GM12878 (cell line): ENCODE results near the gene RAP1GAP2. TPM values are rescaled to one million over a fixed set of nuclear protein-coding genes. Genes with fewer than 3 reads are reported as not detected.

Experiments used
- ATAC-seq: fragments of 200-7000 bp; cut with Tn5 transposase; 3 replicates; pipeline ENCODE4 v1.9.1; 2020; ENCODE audit warnings: mild to moderate bottlenecking, moderate library complexity
- BruUV-seq: library from RNA; stranded (reverse); fragments of 400-500 nt; replicated peaks from 2 replicates; lab custom pipeline; 2021; lab: Mats Ljungman, UMichigan
- CTCF ChIA-PET: fragments of 300-600 bp; sonication (Branson Sonifier 250); formaldehyde crosslinking; extraction: SDS; loops from one replicate; lab custom pipeline; 2021; ENCODE audit warnings: inconsistent platforms; lab: Yijun Ruan, JAX
- POLR2A ChIA-PET: fragments of 350-600 bp; formaldehyde crosslinking; extraction: SDS; loops from one replicate; lab custom pipeline; 2021; ENCODE audit warnings: inconsistent platforms; lab: Charles Lee
- RAD21 ChIA-PET: fragments of 300-600 bp; sonication (Branson Sonifier 250); formaldehyde crosslinking; loops from one replicate; lab custom pipeline; 2023; ENCODE audit warnings: antibody characterized with exemption; ENCODE audit not compliant: unreplicated experiment; lab: Charles Lee
- SMC1A ChIA-PET: fragments of 300-600 bp; sonication (Branson Sonifier 250); formaldehyde crosslinking; loops from one replicate; lab custom pipeline; 2023; ENCODE audit not compliant: unreplicated experiment, uncharacterized antibody; lab: Charles Lee
- DNase-seq: peaks from one replicate; pipeline ENCODE4 v3.0.0-alpha.2; 2011; ENCODE audit warnings: low read depth, low spot score
- FAIRE-seq: peaks from 3 replicates; lab custom pipeline; 2011; peaks lifted over from hg19 to GRCh38; lab: Jason Lieb, UNC
- H2AFZ ChIP-seq: 2 replicates; pipeline ENCODE4 v1.6.0; 2011; ENCODE audit warnings: low read depth, low read length, control low read depth; ENCODE audit not compliant: control insufficient read depth
- H3K27ac ChIP-seq: 2 replicates; pipeline ENCODE4 v1.5.1; 2011; ENCODE audit warnings: control low read depth; ENCODE audit not compliant: control insufficient read depth, insufficient read depth
- H3K27me3 ChIP-seq, 2 experiments: replicated peaks in 1 of 2; 2 replicates each; pipeline versions ENCODE4 v1.6.0 to v1.6.1; 2011; ENCODE audit warnings: low read length in 1 of 2; ENCODE audit not compliant: control insufficient read depth in 2 of 2, insufficient read depth in 2 of 2
- H3K36me3 ChIP-seq, 2 experiments: 2 replicates each; pipeline ENCODE4 v1.5.1; 2011; ENCODE audit warnings: low read length in 1 of 2; ENCODE audit not compliant: control insufficient read depth in 2 of 2, insufficient read depth in 2 of 2
- H3K4me1 ChIP-seq: 2 replicates; pipeline ENCODE4 v1.6.1; 2011; ENCODE audit warnings: mild to moderate bottlenecking, low read length, moderate library complexity, mixed read lengths; ENCODE audit not compliant: control insufficient read depth, insufficient read depth
- H3K4me2 ChIP-seq: 2 replicates; pipeline ENCODE4 v1.6.0; 2011; ENCODE audit warnings: control low read depth; ENCODE audit not compliant: control insufficient read depth, insufficient read depth
- H3K4me3 ChIP-seq: fragments of 200-600 bp; sonication (generic); 2 replicates; pipeline ENCODE4 v1.5.1; 2016
- H3K79me2 ChIP-seq: 2 replicates; pipeline ENCODE4 v1.6.0; 2011; ENCODE audit warnings: low read length; ENCODE audit not compliant: control insufficient read depth, insufficient read depth
- H3K9ac ChIP-seq: 2 replicates; pipeline ENCODE4 v1.8.0; 2011; ENCODE audit warnings: low read length, control low read depth, mixed read lengths; ENCODE audit not compliant: control insufficient read depth, insufficient read depth
- H3K9me3 ChIP-seq: replicated peaks from 3 replicates; pipeline ENCODE4 v1.5.1; 2011; ENCODE audit warnings: mild to moderate bottlenecking, low read length; ENCODE audit not compliant: control insufficient read depth, insufficient read depth
- H4K20me1 ChIP-seq: 2 replicates; pipeline ENCODE4 v1.6.0; 2011; ENCODE audit not compliant: control insufficient read depth, insufficient read depth
- MLLT1 ChIP-seq: fragments of 450-650 bp; IDR thresholded peaks from 2 replicates; pipeline ENCODE4 v1.6.1; 2016; ENCODE audit warnings: mild to moderate bottlenecking
- MXI1 ChIP-seq: fragments of 150-350 bp; IDR thresholded peaks from 2 replicates; pipeline ENCODE4 v1.6.1; 2011; ENCODE audit warnings: low read depth, mild to moderate bottlenecking, inconsistent platforms, low read length, improper control_type of control experiment
- MYB ChIP-seq: fragments of 150-350 bp; IDR thresholded peaks from 2 replicates; pipeline ENCODE4 v1.6.1; 2014; ENCODE audit warnings: mild to moderate bottlenecking, low read depth, low read length, borderline replicate concordance
- NR2C1 ChIP-seq: fragments of 450-650 bp; IDR thresholded peaks from 2 replicates; pipeline ENCODE4 v1.6.1; 2017; ENCODE audit warnings: antibody characterized with exemption, mild to moderate bottlenecking, moderate library complexity
- PAX5 ChIP-seq: IDR thresholded peaks from 2 replicates; pipeline ENCODE4 v1.6.1; 2011; ENCODE audit warnings: low read depth, low read length, borderline replicate concordance
- RB1 ChIP-seq: fragments of 450-650 bp; formaldehyde crosslinking; IDR thresholded peaks from 2 replicates; pipeline ENCODE4 v1.6.1; 2017; ENCODE audit warnings: mild to moderate bottlenecking, borderline replicate concordance
- RUNX3 ChIP-seq: IDR thresholded peaks from 2 replicates; pipeline ENCODE4 v1.6.1; 2012; ENCODE audit warnings: low read length, inconsistent platforms
- SIX5 ChIP-seq: IDR thresholded peaks from 2 replicates; pipeline ENCODE4 v1.6.1; 2011; ENCODE audit warnings: mild to moderate bottlenecking, low read depth, low read length, moderate library complexity; ENCODE audit not compliant: severe bottlenecking
- SP1 ChIP-seq: IDR thresholded peaks from one replicate; pipeline ENCODE4 v1.6.1; 2011; ENCODE audit warnings: low read depth, low read length
- SRF ChIP-seq, 2 experiments: IDR thresholded peaks; 2 replicates each; pipeline ENCODE4 v1.6.1; 2011; ENCODE audit warnings: low read depth in 2 of 2, low read length in 2 of 2, mild to moderate bottlenecking in 1 of 2, moderate library complexity in 1 of 2
- SUPT20H ChIP-seq: IDR thresholded peaks from 2 replicates; pipeline ENCODE4 v1.6.1; 2011; ENCODE audit warnings: low read depth, mild to moderate bottlenecking, low read length, moderate library complexity, borderline replicate concordance; ENCODE audit not compliant: control insufficient read depth
- TAF1 ChIP-seq: IDR thresholded peaks from 2 replicates; pipeline ENCODE4 v1.6.1; 2011; ENCODE audit warnings: mild to moderate bottlenecking, low read depth, low read length, borderline replicate concordance
- TARDBP ChIP-seq: IDR thresholded peaks from 2 replicates; pipeline ENCODE4 v1.6.1; 2016; ENCODE audit warnings: borderline replicate concordance
- YY1 ChIP-seq: IDR thresholded peaks from 2 replicates; pipeline ENCODE4 v1.6.1; 2011; ENCODE audit warnings: low read depth, mild to moderate bottlenecking, low read length
- WGBS: methylation state at CpG from one replicate; pipeline ENCODE4 v1.1.6; 2016; ENCODE audit warnings: low lambda C conversion rate; ENCODE audit not compliant: insufficient replicate concordance, insufficient coverage; ENCODE audit errors: missing lambda C conversion rate; 5-methylcytosine and 5-hydroxymethylcytosine counted together
- in situ Hi-C: fragments of 300-500 bp; cut with MboI; formaldehyde crosslinking; loops from 9 replicates; pipeline ENCODE4 v1.14.3; 2018; ENCODE audit warnings: mixed read lengths
- intact Hi-C: fragments of 100-400 bp; cut with micrococcal nuclease; formaldehyde crosslinking; loops from one replicate; pipeline ENCODE4 v1.14.2; 2022; ENCODE audit not compliant: unreplicated experiment
- polyA plus RNA-seq, 11 experiments: library from polyadenylated mRNA; depleted of rRNA in 4 of 11; unstranded in 6 of 11; stranded (reverse) in 5 of 11; fragments of >200 nt; fragmentation: Nextera tagmentation in 4 of 11; fragmentation: Illumina TruSeq in 1 of 11; extraction: Ambion mirVana in 4 of 11; extraction: Trizol in 1 of 11; gene quantifications; 1 replicate in 1 of 11; 2 replicates in 10 of 11; pipeline versions ENCODE4 v1.2.1 to v1.2.3, GENCODE V29; 2011 to 2016; ENCODE audit warnings: inconsistent platforms in 2 of 11, missing spikeins in 2 of 11, low read depth in 1 of 11
- total RNA-seq, 4 experiments: library from RNA; depleted of rRNA in 3 of 4; stranded (reverse); fragments of >200 nt in 3 of 4; fragmentation: Illumina TruSeq in 1 of 4; extraction: Trizol in 1 of 4; gene quantifications; 2 replicates each; pipeline versions ENCODE4 v1.2.1 to v1.2.3, GENCODE V29; 2013 to 2021
- TF ChIP-seq, protein P1 (sequence below): fragments of 450-650 bp; IDR thresholded peaks from 2 replicates; pipeline ENCODE4 v1.6.1; 2017; ENCODE audit warnings: mild to moderate bottlenecking

The RAP1GAP2 gene
- total and polyA plus RNA-seq, 10 of the 15 experiments (the other 5 are each of a cell fraction or from before 2014, with no cell fraction given): 0.03 to 0.95 (median 0.49) TPM; not detected in 2

- Histone ChIP-seq H3K9me3 (no peaks in the 10 kb centered on the region), H3K4me1 (no peaks in the 10 kb centered on the region), H3K79me2 (no peaks in the 10 kb centered on the region), H2AFZ (no peak overlapping the region), H4K20me1 (no peaks in the 10 kb centered on the region), H3K27me3 (no peaks in the 10 kb centered on the region), H3K27ac (no peak overlapping the region), H3K36me3 (no peaks in the 10 kb centered on the region), H3K9ac (no peak overlapping the region), H3K4me3 (no peak overlapping the region), H3K4me2 (no peak overlapping the region)
- no peak for DNase-seq
- intact Hi-C loops (no loop called here), in situ Hi-C loops (no loop called here)
- TF ChIP-seq TAF1 (no peak), RUNX3 (no peak), NR2C1 (no peak), PAX5 (no peak), MYB (no peak), MXI1 (no peak), SP1 (no peak), YY1 (no peak), SUPT20H (no peak), MLLT1 (no peak), SRF (IDR thresholded peaks at IDR 0.05; ENCODE audit: low read depth in 2 of 2, low read length in 2 of 2) (no peak), SIX5 (no peak), TARDBP (no peak), RB1 (no peak)
- TF ChIP-seq, protein P1, sequence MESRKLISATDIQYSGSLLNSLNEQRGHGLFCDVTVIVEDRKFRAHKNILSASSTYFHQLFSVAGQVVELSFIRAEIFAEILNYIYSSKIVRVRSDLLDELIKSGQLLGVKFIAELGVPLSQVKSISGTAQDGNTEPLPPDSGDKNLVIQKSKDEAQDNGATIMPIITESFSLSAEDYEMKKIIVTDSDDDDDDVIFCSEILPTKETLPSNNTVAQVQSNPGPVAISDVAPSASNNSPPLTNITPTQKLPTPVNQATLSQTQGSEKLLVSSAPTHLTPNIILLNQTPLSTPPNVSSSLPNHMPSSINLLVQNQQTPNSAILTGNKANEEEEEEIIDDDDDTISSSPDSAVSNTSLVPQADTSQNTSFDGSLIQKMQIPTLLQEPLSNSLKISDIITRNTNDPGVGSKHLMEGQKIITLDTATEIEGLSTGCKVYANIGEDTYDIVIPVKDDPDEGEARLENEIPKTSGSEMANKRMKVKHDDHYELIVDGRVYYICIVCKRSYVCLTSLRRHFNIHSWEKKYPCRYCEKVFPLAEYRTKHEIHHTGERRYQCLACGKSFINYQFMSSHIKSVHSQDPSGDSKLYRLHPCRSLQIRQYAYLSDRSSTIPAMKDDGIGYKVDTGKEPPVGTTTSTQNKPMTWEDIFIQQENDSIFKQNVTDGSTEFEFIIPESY: no peak
- SMC1A ChIA-PET: interaction anchor here (0.6 kb wide), 2 partner anchors 189 to 868 kb away, joined by 3 read pairs; no protein-coding TSS in a partner anchor
- no peak for ATAC-seq
- RAD21 ChIA-PET: no interaction called here
- CTCF ChIA-PET: interaction anchor here (0.6 to 1.2 kb wide), 2 partner anchors 10 to 36 kb away, joined by 3 read pairs; no protein-coding TSS in a partner anchor
- FAIRE-seq: no peak
- POLR2A ChIA-PET: no interaction called here
- WGBS: 74% methylated on average over 8 of the region's 8 CpGs
- no TSS peak for BruUV-seq
These were observed 179.3 kb downstream of the RAP1GAP2 start for GRCh38 chr17:2975469-2975958.
